Tongue (tissue), 2 donors: ENCODE results near the gene RSL1D1. TPM values are rescaled to one million over a fixed set of nuclear protein-coding genes. Genes with fewer than 3 reads are reported as not detected.
"Not testable (repeated sequence)": the region's sequence is repeated elsewhere in the genome, so short reads cannot be mapped to it uniquely, and the experiment has no call there.

Experiments
- DNase-seq: peaks from one replicate; pipeline ENCODE4 v3.0.0-alpha.2; 2015
- total RNA-seq: library from RNA; depleted of rRNA; stranded (reverse); fragments of >200 nt; gene quantifications from one replicate; pipeline ENCODE4 v1.2.3, GENCODE V29; 2014

The RSL1D1 gene
- total RNA-seq, 1 donor from 2014 or later: 202 TPM

- DNase-seq: no peak
These were observed 7.5 kb downstream of the RSL1D1 start for GRCh38 chr16:11843861-11844260.

GRCh38 chr16:11843206-11843605 lies 8.1 kb downstream of the RSL1D1 start:
- no peak for DNase-seq

GRCh38 chr16:11841026-11841425 lies 10.3 kb downstream of the RSL1D1 start:
- no peak for DNase-seq

GRCh38 chr16:11836650-11837244 lies 14.6 kb downstream of the RSL1D1 start:
- no peak for DNase-seq

- DNase-seq: peak; percentile 33
These were observed 15.3 kb downstream of the RSL1D1 start for GRCh38 chr16:11835891-11836649.

- no peak for DNase-seq
These were observed 16.0 kb downstream of the RSL1D1 start for GRCh38 chr16:11835309-11835708.

- no peak for DNase-seq
These were observed 17.2 kb downstream of the RSL1D1 start for GRCh38 chr16:11833951-11834695.

- no peak for DNase-seq
These were observed 22.6 kb downstream of the RSL1D1 start for GRCh38 chr16:11828696-11829095.

- not testable (repeated sequence) for DNase-seq
These were observed 25.7 kb downstream of the RSL1D1 start for GRCh38 chr16:11825520-11826165.

- DNase-seq: no peak
These were observed 27.0 kb downstream of the RSL1D1 start for GRCh38 chr16:11824362-11824761.

- not testable (repeated sequence) for DNase-seq
These were observed 27.7 kb downstream of the RSL1D1 start for GRCh38 chr16:11823645-11824044.

- DNase-seq: no peak
These were observed 31.5 kb downstream of the RSL1D1 start for GRCh38 chr16:11819798-11820197.

GRCh38 chr16:11818970-11819369 lies 32.4 kb downstream of the RSL1D1 start:
- not testable (repeated sequence) for DNase-seq

GRCh38 chr16:11816123-11816522 lies 35.2 kb downstream of the RSL1D1 start:
- DNase-seq: no peak

GRCh38 chr16:11814800-11815199 lies 36.5 kb downstream of the RSL1D1 start:
- DNase-seq: not testable (repeated sequence)

GRCh38 chr16:11806721-11807120 lies 44.6 kb downstream of the RSL1D1 start:
- DNase-seq: no peak

- DNase-seq: no peak
These were observed 45.8 kb downstream of the RSL1D1 start for GRCh38 chr16:11805556-11805955.

- DNase-seq: no peak
These were observed 49.8 kb downstream of the RSL1D1 start for GRCh38 chr16:11801481-11802021.

GRCh38 chr16:11800382-11800718 lies 51.0 kb downstream of the RSL1D1 start:
- no peak for DNase-seq

- no peak for DNase-seq
These were observed 51.6 kb downstream of the RSL1D1 start for GRCh38 chr16:11799509-11800381.

GRCh38 chr16:11799017-11799381 lies 52.3 kb downstream of the RSL1D1 start:
- DNase-seq: no peak

GRCh38 chr16:11797957-11798299 lies 53.4 kb downstream of the RSL1D1 start:
- no peak for DNase-seq
